Measurements from ENCODE around the gene KCNQ4.

KCNQ4 gene

GRCh38 chr1:40755067-40755466, 28.5 kb upstream of the KCNQ4 start:
- DNase-seq (ENCODE audit: low read depth in 3 of 3), result no peak

- DNase-seq (ENCODE audit: low read depth in 3 of 3), result no peak
Observed at GRCh38 chr1:40756523-40756922, 27.1 kb upstream of the KCNQ4 start.

- DNase-seq (ENCODE audit: low read depth in 3 of 3), result no peak
Observed at GRCh38 chr1:40757084-40757483, 26.5 kb upstream of the KCNQ4 start.

- no peak for DNase-seq (ENCODE audit: low read depth in 3 of 3)
Observed at GRCh38 chr1:40758004-40758403, 25.6 kb upstream of the KCNQ4 start.

- no peak for DNase-seq (ENCODE audit: low read depth in 3 of 3)
Observed at GRCh38 chr1:40758578-40759343, 24.8 kb upstream of the KCNQ4 start.

- DNase-seq (ENCODE audit: low read depth in 3 of 3), result no peak
Observed at GRCh38 chr1:40760984-40761383, 22.6 kb upstream of the KCNQ4 start.

GRCh38 chr1:40762144-40762923, 21.3 kb upstream of the KCNQ4 start:
- no peak for DNase-seq (ENCODE audit: low read depth in 3 of 3)

GRCh38 chr1:40763742-40764532, 19.6 kb upstream of the KCNQ4 start:
- no peak for DNase-seq (ENCODE audit: low read depth in 3 of 3)

- DNase-seq (ENCODE audit: low read depth in 3 of 3), result no peak
Observed at GRCh38 chr1:40764981-40765380, 18.6 kb upstream of the KCNQ4 start.

- DNase-seq (ENCODE audit: low read depth in 3 of 3), result no peak
Observed at GRCh38 chr1:40766017-40766416, 17.6 kb upstream of the KCNQ4 start.

- DNase-seq (ENCODE audit: low read depth in 3 of 3), result no peak
Observed at GRCh38 chr1:40766560-40766959, 17.0 kb upstream of the KCNQ4 start.

GRCh38 chr1:40768146-40768990, 15.2 kb upstream of the KCNQ4 start:
- DNase-seq (ENCODE audit: low read depth in 3 of 3), result no peak

- DNase-seq (ENCODE audit: low read depth in 3 of 3), result no peak
Observed at GRCh38 chr1:40769815-40770214, 13.8 kb upstream of the KCNQ4 start.

GRCh38 chr1:40770296-40771070, 13.1 kb upstream of the KCNQ4 start:
- DNase-seq (ENCODE audit: low read depth in 3 of 3), result no peak

- no peak for DNase-seq (ENCODE audit: low read depth in 3 of 3)
Observed at GRCh38 chr1:40772146-40772955, 11.2 kb upstream of the KCNQ4 start.

- DNase-seq (ENCODE audit: low read depth in 3 of 3), result no peak
Observed at GRCh38 chr1:40773748-40774265, 9.8 kb upstream of the KCNQ4 start.

GRCh38 chr1:40774266-40774998, 9.2 kb upstream of the KCNQ4 start:
- peak; percentile 25 to 47 (median 38) for DNase-seq (ENCODE audit: low read depth in 3 of 3)

- no peak for DNase-seq (ENCODE audit: low read depth in 3 of 3)
Observed at GRCh38 chr1:40776236-40777072, 7.1 kb upstream of the KCNQ4 start.

All from stimulated activated CD4-positive, alpha-beta T cell treated with anti-CD3 and anti-CD28 coated beads, TNF-alpha, amount 100 ng/mL, for 48 hours (primary cell).